ENCODE measurements around the gene NPW. TPM values are rescaled to one million over a fixed set of nuclear protein-coding genes. Genes with fewer than 3 reads are reported as not detected.
"Not testable (repeated sequence)": the region's sequence is repeated elsewhere in the genome, so short reads cannot be mapped to it uniquely, and the experiment has no call there.

NPW gene
- total RNA-seq, 2 experiments from 2014 or later: 0.42 TPM; not detected in 1

DNA sequence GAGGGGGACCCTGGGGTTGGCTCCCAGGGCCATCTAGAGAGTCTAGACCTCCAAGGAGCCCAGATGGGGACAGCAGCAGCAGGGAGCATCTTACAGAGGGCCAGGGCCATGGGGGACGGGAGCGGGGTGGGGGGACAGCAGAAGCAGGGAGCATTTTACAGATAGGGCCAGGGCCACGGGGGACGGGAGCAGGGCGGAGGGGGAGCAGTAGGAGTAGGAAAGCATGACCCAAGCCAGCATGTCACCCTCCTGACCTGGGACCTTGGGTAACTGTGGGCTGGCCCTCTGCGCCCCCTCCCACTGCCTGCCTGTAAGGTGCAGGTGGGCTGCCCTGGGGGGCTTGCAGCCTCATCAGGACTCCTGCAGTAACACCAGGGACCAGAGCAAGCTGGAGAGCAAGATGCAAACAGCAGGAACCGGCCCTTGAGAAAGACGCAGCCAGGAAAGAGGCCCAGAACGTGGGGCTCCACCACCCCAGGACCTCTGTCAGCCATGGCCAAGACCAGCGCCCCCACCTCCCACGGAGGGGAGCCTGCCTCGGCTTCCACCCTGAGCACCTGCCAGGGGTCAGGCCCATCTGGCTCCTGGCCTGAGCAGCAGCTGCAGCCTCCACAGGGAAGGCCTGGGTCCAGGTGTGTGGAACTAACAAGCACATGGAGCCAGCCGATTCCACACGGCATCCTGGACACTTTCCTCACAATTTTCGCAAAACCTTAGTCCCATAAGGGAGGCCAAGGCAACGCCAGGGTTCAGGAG, 12.3 kb upstream of the NPW start:
- Mint-ChIP-seq H3K36me3 (no peaks in the 10 kb centered on the region), H3K27ac (peak overlapping the region; percentile 92), H3K9me3 (no peaks in the 10 kb centered on the region), H3K4me3 (peak overlapping the region; percentile 93), H3K4me1 (peaks cover 25% of the 10 kb centered on the region), H3K27me3 (no peaks in the 10 kb centered on the region)
- POLR2A ChIA-PET: interaction anchor here (0.6 to 2.2 kb wide), 5 partner anchors 17 to 147 kb away, joined by 3 to 25 read pairs (median 11); partner anchors contain the start of genes NTHL1, RPS2, TRAF7 and TSC2
- ATAC-seq (ENCODE audit: low read depth): no peak
- DNase-seq: no peak

DNA sequence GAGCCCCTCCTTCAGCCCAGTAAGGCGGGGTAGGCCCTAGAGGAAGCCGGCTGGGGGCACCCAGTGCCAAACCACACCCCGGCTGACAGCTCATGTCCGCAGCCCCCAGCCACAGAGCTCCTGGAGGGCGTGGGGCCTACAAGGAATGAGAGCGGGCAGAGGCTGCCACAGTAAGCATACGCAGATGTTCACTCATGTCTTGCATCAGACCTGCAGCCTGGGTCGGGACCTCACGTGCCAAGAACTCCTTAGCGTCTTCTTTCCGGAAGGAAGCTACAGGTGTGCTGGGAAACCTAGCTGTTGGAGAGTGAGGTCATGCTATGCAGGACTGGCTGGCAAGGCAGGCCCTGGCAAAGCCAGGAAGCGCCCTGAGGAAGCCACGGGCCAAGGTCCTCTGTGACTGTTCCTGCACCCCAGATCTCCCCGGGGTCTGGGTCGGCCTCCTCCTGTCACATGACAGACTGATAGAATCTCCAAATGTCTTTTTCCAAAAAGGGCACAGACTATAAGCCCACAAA, 11.5 kb upstream of the NPW start:
- Mint-ChIP-seq H3K4me3 (peak overlapping the region; percentile 93), H3K9me3 (no peaks in the 10 kb centered on the region), H3K27me3 (no peaks in the 10 kb centered on the region), H3K36me3 (no peaks in the 10 kb centered on the region), H3K27ac (peak overlapping the region; percentile 92), H3K4me1 (peaks cover 25% of the 10 kb centered on the region)
- POLR2A ChIA-PET: interaction anchor here (0.6 to 2.2 kb wide), 7 partner anchors 11 to 147 kb away, joined by 3 to 25 read pairs (median 7); partner anchors contain the start of genes NHERF2, NTHL1, RPS2 and TRAF7
- no peak for DNase-seq
- no peak for ATAC-seq (ENCODE audit: low read depth)

DNA sequence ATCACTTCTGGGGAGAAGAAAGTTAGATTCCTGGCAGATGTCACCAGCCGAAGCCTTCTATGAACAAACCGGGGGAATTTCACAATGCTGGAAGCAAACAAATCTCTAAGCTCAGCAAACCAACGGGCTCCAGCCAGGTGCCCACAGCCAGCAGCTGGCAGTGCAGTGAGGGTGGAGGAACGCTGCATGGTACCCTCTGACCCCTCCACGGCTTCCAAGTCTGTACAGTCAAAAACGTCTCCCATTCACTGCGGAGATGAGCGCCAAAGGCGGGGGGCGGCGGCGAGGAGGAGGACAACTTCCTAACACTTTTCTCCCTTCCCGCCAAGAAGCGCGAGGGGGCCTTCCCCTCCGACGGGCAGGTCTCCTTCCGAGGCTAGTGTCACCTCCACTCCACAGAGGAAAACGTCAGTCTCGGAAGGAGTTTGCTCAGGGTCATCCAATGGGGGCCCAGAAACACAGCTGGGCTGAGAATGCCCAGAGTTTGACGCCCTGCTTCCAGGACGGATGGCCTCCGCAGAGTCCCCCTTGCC, 10.9 kb upstream of the NPW start:
- Mint-ChIP-seq H3K27me3 (no peaks in the 10 kb centered on the region), H3K27ac (peak overlapping the region; percentile 92), H3K9me3 (no peaks in the 10 kb centered on the region), H3K4me3 (peak overlapping the region; percentile 93), H3K4me1 (peaks cover 25% of the 10 kb centered on the region), H3K36me3 (no peaks in the 10 kb centered on the region)
- POLR2A ChIA-PET: interaction anchor here (0.5 to 2.2 kb wide), 10 partner anchors 12 to 242 kb away, joined by 3 to 25 read pairs (median 6); partner anchors contain the start of genes NHERF2, NTHL1, RPS2 and TRAF7
- ATAC-seq (ENCODE audit: low read depth): peak; percentile 12
- peak; percentile 58 for DNase-seq

DNA sequence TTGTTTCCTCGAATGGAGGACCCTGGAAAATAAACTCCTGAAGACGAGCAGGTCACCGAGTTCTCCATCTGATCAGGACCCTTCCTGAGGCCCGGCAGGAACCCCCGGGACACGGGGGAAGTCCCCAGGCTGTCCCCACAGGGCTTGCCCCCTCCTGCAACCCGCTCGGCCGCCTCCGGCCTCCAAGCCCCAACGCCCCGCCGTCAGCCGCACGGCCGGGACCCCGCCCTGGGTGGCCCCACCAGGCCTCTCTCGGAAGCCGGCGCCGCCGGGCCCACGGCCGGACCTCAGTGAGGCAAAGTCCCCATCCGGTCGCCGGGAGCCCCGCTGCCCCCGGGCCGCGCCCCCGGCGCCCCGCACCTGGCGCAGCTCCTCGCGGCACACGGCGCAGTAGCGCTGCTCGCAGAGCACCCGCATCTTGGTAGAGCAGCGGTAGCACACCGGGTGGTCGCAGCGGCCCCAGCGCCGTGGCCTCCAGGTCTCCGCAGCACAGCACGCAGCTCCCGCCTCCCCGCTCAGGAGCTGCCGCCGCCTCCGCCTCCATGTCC, 10.3 kb upstream of the NPW start:
- POLR2A ChIA-PET: interaction anchor here (0.5 to 2.2 kb wide), 8 partner anchors 18 to 241 kb away, joined by 3 to 17 read pairs (median 6); partner anchors contain the start of genes NHERF2, NTHL1, RPS2 and TRAF7
- H3K4me1 Mint-ChIP-seq: peaks cover 25% of the 10 kb centered on the region
- H3K27me3 Mint-ChIP-seq: no peaks in the 10 kb centered on the region
- DNase-seq: peak; percentile 64
- peak overlapping the region; percentile 93 for H3K4me3 Mint-ChIP-seq
- H3K27ac Mint-ChIP-seq: peak overlapping the region; percentile 92
- no peaks in the 10 kb centered on the region for H3K9me3 Mint-ChIP-seq
- H3K36me3 Mint-ChIP-seq: no peaks in the 10 kb centered on the region
- peak; percentile 50 for ATAC-seq (ENCODE audit: low read depth)

DNA sequence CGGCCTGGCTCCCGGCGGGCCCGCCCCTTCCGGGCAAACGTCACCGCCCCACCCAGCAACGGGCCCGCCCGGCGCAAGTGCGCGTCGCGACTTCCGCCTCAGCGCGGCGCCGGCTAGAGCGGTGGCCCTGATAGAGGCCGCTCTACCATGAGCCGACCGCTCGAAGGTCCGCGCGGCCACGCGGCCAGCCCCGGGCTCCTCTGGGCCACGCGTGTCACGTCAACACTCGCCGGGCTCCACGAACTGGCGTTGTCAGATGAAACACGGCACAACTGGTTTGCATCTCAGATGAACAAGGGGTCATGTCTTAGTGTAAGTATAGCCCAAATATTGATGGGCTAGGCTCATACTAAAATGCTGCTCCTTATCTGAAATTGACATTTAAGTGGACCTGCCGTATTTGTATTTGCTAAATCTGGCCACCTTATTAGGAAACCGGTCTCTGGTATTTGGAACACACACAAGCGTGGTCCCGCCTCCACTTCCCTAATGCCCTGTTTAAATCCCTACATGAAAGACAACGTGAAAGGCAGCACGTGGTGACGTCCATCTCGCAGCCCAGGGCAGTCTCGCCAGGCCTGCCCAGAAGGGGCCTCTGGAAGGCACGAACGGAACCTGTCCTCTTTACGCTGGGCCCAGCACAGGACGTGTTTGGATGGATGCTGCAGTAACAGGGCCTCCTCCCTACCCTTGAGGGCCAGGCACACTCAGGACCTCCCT, 9.6 kb upstream of the NPW start, which contains the start of gene ZNF598:
Gene ZNF598 (minus strand): TSS at position 31 of the 720 bp plus-strand sequence.
- no peaks in the 10 kb centered on the region for H3K36me3 Mint-ChIP-seq
- POLR2A ChIA-PET: interaction anchor here (1.2 to 1.8 kb wide), 2 partner anchors 17 to 145 kb away, joined by 3 to 17 read pairs; partner anchors contain the start of genes NHERF2 and TRAF7
- peak within 1 kb of the TSS; percentile 93 for H3K4me3 Mint-ChIP-seq
- no peaks in the 10 kb centered on the region for H3K27me3 Mint-ChIP-seq
- no peaks in the 10 kb centered on the region for H3K9me3 Mint-ChIP-seq
- H3K27ac Mint-ChIP-seq: peak within 1 kb of the TSS; percentile 92
- peak; percentile 86 for ATAC-seq (ENCODE audit: low read depth)
- DNase-seq: peak; percentile 91
- H3K4me1 Mint-ChIP-seq: peaks cover 25% of the 10 kb centered on the region

DNA sequence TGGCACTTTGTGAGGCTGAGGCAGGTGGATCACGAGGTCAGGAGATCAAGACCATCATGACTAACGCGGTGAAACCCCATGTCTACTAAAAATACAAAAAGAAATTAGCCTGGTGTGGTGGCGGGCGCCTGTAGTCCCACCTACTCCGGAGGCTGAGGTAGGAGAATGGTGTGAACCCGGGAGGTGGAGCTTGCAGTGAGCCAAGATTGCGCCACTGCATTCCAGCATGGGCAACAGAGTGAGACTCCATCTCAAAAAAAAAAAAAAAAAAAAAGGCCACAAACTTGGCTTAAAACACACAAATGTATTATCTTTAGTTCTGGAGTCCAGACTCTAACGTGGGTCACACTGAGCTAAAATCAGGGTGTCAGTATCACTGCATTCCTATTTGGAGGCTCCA, 7.9 kb upstream of the NPW start:
- H3K27me3 Mint-ChIP-seq; H3K36me3 Mint-ChIP-seq; H3K9me3 Mint-ChIP-seq; DNase-seq; H3K27ac Mint-ChIP-seq; H3K4me3 Mint-ChIP-seq; ATAC-seq (ENCODE audit: low read depth): not testable (repeated sequence)
- peaks cover 19% of the 10 kb centered on the region for H3K4me1 Mint-ChIP-seq
- POLR2A ChIA-PET: interaction anchor here (1.0 to 1.2 kb wide), 2 partner anchors 10 to 143 kb away, joined by 5 to 10 read pairs; no protein-coding TSS in a partner anchor

DNA sequence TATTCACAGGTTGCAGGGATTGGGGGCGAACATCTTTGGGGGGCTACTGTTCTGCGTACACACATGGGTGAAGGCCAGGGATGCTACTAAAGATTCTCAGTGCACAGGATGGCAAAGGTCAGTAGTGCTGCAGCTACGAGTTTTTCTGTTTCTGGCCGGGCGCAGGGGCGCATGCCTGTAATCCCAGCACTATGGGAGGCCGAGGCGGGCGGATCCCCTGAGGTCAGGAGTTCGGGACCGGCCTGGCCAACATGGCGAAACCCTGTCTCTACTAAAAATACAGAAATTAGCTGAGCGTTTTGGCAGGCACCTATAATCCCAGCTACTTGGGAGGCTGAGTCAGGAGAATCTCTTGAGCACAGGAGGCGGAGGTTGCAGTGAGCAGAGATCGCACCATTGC, 6.1 kb upstream of the NPW start:
- DNase-seq (no peak), ATAC-seq (ENCODE audit: low read depth) (no peak)
- no peaks in the 10 kb centered on the region for H3K36me3 Mint-ChIP-seq
- peaks cover 5% of the 10 kb centered on the region for H3K27me3 Mint-ChIP-seq
- no peak overlapping the region for H3K27ac Mint-ChIP-seq
- H3K4me3 Mint-ChIP-seq: no peak overlapping the region
- POLR2A ChIA-PET: interaction anchor here (1.0 kb wide), 1 partner anchor 142 kb away, joined by 3 read pairs; the partner anchor contains the start of gene TRAF7
- H3K4me1 Mint-ChIP-seq: peaks cover 6% of the 10 kb centered on the region
- H3K9me3 Mint-ChIP-seq: no peaks in the 10 kb centered on the region

DNA sequence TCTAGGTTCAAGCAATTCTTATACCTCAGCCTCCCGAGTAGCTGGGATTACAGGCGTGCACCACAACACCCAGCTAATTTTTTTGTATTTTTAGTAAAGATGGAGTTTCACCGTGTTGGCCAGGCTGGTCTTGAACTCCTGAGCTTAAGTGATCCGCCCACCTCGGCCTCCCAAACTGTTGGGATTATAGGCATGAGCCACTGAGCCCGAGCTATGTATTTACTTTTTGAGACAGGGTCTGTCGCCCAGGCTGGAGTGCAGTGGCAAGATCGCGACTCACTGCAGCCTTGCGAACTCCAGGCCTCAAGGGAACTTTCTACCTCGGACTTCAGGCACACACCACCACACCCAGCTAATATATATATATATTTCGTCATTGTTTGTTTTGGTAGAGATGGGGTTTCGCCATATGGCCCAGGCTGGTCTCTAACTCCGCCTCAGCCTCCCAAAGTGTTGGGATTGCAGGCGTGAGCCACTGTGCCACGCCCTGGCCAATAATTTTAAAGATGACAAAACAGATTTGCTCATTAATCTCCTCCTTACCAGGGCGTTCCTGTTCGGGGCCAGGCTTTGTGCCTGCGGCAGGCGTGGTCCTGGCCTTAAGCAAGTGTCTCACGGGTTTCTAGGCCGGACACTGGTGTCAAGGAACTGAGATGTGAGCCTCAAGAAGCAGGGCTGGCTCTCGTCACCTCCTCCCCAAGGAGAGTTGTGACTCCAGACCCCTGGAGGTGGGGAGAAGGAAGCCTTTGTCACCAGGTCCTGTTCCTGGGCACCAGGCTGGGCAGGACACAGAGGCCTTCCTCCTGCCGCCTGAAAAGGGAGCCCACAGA, 4.3 kb upstream of the NPW start:
- no peak overlapping the region for H3K4me3 Mint-ChIP-seq
- ATAC-seq (ENCODE audit: low read depth) (no peak), DNase-seq (no peak)
- H3K9me3 Mint-ChIP-seq: no peaks in the 10 kb centered on the region
- H3K36me3 Mint-ChIP-seq: no peaks in the 10 kb centered on the region
- POLR2A ChIA-PET: no interaction called here
- peaks cover 2% of the 10 kb centered on the region for H3K4me1 Mint-ChIP-seq
- no peak overlapping the region for H3K27ac Mint-ChIP-seq
- peaks cover 12% of the 10 kb centered on the region for H3K27me3 Mint-ChIP-seq

DNA sequence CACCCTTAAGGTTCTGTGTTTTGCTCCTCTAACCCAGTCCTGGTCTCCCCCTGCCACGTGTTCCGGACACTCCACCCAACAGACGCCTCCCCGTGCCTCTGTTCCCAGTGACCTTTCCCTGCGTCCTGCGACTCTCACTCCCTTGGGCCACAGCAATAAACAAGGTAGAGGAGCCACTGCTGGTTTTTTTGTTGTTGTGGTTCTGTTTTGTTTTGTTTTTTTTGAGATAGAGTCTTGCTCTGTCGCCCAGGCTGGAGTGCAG, 3.7 kb upstream of the NPW start:
- no peak for DNase-seq
- peaks cover 1% of the 10 kb centered on the region for H3K4me1 Mint-ChIP-seq
- peaks cover 18% of the 10 kb centered on the region for H3K27me3 Mint-ChIP-seq
- H3K36me3 Mint-ChIP-seq: no peaks in the 10 kb centered on the region
- H3K4me3 Mint-ChIP-seq: no peak overlapping the region
- H3K9me3 Mint-ChIP-seq: no peaks in the 10 kb centered on the region
- no peak for ATAC-seq (ENCODE audit: low read depth)
- no peak overlapping the region for H3K27ac Mint-ChIP-seq
- POLR2A ChIA-PET: interaction anchor here (1.4 kb wide), 1 partner anchor 139 kb away, joined by 6 read pairs; no protein-coding TSS in a partner anchor

DNA sequence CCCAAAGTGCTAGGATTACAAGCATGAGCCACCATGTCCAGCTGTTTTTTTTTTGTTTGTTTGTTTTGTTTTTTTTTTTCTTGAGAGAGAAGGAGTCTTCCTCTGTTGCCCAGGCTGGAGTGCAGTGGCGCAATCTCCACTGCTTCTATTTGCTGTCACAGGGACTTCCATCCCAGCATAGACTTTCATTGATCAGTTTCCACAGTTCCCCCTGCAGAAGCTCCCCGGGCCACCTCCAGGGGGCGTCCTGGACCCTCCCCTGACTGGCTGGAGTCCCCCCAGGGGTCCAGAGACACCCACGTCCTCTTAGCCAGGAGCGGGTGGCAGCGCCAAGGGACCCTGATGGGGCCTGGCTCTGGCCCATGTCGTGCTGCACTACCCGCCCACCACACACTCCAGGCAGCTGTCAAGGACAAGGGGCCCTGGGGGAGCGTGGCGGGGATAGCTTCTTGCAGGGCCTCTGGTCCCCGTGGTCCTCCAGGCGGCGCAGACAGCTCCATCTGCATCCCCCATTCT, 3.1 kb upstream of the NPW start:
- H3K27me3 Mint-ChIP-seq: peaks cover 23% of the 10 kb centered on the region
- H3K9me3 Mint-ChIP-seq: no peaks in the 10 kb centered on the region
- DNase-seq (no peak), ATAC-seq (ENCODE audit: low read depth) (no peak)
- no peak overlapping the region for H3K4me3 Mint-ChIP-seq
- H3K36me3 Mint-ChIP-seq: no peaks in the 10 kb centered on the region
- POLR2A ChIA-PET: interaction anchor here (1.4 kb wide), 1 partner anchor 138 kb away, joined by 6 read pairs; no protein-coding TSS in a partner anchor
- peaks cover 1% of the 10 kb centered on the region for H3K4me1 Mint-ChIP-seq
- H3K27ac Mint-ChIP-seq: no peak overlapping the region

DNA sequence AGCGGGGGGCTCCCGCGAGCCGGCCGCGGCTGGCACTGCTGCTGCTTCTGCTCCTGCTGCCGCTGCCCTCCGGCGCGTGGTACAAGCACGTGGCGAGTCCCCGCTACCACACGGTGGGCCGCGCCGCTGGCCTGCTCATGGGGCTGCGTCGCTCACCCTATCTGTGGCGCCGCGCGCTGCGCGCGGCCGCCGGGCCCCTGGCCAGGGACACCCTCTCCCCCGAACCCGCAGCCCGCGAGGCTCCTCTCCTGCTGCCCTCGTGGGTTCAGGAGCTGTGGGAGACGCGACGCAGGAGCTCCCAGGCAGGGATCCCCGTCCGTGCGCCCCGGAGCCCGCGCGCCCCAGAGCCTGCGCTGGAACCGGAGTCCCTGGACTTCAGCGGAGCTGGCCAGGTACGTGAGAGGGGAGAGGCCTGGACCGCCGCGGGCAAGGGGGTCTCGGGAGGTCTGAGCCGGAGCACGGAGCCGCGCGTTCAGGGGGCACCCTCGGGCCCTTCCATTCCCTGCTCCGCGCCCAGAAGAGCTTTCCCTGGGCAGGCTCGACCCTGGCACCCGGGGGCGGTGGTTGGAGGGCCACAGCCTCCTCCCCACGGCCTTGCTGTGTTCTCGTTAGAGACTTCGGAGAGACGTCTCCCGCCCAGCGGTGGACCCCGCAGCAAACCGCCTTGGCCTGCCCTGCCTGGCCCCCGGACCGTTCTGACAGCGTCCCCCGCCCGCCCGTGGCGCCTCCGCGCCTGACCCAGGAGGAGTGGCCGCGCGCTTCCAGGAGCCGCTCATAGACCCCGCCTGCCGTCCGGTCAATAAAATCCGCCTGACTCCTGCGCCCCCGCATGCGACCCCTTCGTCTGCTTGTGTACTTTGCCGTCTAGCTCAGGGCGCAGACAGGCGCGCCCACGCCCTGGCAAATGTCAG, 591 bp downstream of the NPW start:
- POLR2A ChIA-PET: interaction anchor here (1.5 to 2.3 kb wide), 2 partner anchors 55 to 135 kb away, joined by 6 to 15 read pairs; partner anchors contain the start of genes RPS2 and TRAF7
- Mint-ChIP-seq H3K36me3 (no peaks in the 10 kb centered on the region), H3K27me3 (peaks cover 37% of the 10 kb centered on the region), H3K27ac (no peak overlapping the region), H3K4me1 (peaks cover 13% of the 10 kb centered on the region), H3K9me3 (no peaks in the 10 kb centered on the region), H3K4me3 (peak overlapping the region; percentile 50)
- no peak for ATAC-seq (ENCODE audit: low read depth)
- no peak for DNase-seq
